GM12873 (cell line): Measurements from ENCODE around the gene LRRK1.

Experiments
- TF ChIP-seq, protein P1 (sequence below): IDR thresholded peaks from 2 replicates; pipeline ENCODE4 v1.5.1; 2012; ENCODE audit warnings: low read depth, mild to moderate bottlenecking, moderate library complexity, low read length, control low read depth; ENCODE audit not compliant: insufficient read depth; ENCODE audit errors: missing control alignments

Gene LRRK1

DNA sequence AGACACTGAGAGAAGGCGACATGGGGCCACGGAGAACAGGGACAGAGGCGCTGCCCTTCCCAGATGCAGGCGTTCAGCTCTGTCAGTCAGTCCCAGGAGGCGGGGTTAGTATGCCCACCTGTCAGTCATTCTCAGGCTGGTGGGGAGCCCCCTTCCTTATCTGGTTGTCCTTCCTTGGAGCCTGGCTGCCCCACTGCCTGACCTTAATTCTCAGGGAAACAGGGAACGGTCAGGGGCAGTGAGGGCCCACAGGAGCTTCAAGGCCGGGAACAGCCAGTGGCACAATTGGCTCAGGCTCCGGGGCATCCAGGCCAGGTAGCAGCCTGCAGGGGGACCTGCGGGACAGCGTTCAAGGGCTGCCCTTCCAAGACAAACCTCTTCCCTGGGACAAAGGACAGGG lies 199.5 kb downstream of the LRRK1 start:
- TF ChIP-seq, protein P1, sequence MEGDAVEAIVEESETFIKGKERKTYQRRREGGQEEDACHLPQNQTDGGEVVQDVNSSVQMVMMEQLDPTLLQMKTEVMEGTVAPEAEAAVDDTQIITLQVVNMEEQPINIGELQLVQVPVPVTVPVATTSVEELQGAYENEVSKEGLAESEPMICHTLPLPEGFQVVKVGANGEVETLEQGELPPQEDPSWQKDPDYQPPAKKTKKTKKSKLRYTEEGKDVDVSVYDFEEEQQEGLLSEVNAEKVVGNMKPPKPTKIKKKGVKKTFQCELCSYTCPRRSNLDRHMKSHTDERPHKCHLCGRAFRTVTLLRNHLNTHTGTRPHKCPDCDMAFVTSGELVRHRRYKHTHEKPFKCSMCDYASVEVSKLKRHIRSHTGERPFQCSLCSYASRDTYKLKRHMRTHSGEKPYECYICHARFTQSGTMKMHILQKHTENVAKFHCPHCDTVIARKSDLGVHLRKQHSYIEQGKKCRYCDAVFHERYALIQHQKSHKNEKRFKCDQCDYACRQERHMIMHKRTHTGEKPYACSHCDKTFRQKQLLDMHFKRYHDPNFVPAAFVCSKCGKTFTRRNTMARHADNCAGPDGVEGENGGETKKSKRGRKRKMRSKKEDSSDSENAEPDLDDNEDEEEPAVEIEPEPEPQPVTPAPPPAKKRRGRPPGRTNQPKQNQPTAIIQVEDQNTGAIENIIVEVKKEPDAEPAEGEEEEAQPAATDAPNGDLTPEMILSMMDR: no peak

DNA sequence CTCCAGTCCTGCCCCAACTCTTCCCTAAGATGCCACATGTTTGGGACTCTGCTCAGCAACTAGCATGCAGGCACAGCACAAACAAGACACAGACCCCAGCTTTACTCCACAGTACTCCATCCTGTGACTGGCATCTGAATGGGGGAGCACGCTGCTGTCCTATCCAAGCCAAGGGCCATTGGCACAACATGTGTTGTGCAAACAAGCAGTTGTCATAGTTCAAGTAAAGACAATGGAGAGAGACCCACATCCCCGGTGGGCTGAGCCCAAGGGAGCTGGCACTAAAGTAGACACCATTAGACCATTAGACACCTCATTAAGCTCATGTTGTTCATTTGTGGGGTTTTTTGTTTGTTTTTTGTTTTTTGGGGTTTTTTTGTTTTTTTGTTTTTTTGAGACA lies 200.0 kb downstream of the LRRK1 start:
- TF ChIP-seq, protein P1: no peak
